HFF-Myc (cell line): ENCODE results near the gene GIGYF2.

Source experiments
- DNase-seq: peaks from one replicate; pipeline ENCODE4 v3.0.0-alpha.2; 2011; ENCODE audit warnings: low read depth; ENCODE audit errors: extremely low read depth
- H3K4me3 ChIP-seq: replicated peaks from 2 replicates; pipeline ENCODE4 v1.5.1; 2011; ENCODE audit warnings: low read depth, mild to moderate bottlenecking, control low read depth, low read length
- TF ChIP-seq, protein P1 (sequence below): IDR thresholded peaks from 2 replicates; pipeline ENCODE4 v1.5.1; 2012; ENCODE audit warnings: mild to moderate bottlenecking, low read depth, low read length, control low read depth; ENCODE audit errors: missing control alignments

GIGYF2 gene

DNA sequence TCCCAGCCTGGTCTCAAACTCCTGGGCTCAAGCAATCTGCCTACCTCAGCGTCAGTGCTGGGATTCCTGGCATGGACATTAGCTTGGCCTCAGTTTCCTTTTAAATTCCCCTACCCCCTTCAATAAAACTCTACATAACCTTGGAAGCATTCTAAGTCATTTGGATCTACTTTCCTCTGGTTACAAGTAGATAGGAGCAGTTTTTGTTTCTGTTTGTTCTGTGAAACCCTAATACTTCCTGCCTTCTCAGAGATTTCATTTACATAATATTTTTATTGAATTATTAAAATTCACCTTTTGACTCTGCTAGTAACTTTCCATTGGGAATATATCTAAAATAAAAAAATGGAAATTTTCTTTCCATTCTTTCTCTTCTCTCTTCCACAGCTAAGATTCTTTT lies 25.9 kb downstream of the GIGYF2 start:
- TF ChIP-seq, protein P1, sequence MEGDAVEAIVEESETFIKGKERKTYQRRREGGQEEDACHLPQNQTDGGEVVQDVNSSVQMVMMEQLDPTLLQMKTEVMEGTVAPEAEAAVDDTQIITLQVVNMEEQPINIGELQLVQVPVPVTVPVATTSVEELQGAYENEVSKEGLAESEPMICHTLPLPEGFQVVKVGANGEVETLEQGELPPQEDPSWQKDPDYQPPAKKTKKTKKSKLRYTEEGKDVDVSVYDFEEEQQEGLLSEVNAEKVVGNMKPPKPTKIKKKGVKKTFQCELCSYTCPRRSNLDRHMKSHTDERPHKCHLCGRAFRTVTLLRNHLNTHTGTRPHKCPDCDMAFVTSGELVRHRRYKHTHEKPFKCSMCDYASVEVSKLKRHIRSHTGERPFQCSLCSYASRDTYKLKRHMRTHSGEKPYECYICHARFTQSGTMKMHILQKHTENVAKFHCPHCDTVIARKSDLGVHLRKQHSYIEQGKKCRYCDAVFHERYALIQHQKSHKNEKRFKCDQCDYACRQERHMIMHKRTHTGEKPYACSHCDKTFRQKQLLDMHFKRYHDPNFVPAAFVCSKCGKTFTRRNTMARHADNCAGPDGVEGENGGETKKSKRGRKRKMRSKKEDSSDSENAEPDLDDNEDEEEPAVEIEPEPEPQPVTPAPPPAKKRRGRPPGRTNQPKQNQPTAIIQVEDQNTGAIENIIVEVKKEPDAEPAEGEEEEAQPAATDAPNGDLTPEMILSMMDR: no peak
- no peak for DNase-seq
- no peak overlapping the region for H3K4me3 ChIP-seq

DNA sequence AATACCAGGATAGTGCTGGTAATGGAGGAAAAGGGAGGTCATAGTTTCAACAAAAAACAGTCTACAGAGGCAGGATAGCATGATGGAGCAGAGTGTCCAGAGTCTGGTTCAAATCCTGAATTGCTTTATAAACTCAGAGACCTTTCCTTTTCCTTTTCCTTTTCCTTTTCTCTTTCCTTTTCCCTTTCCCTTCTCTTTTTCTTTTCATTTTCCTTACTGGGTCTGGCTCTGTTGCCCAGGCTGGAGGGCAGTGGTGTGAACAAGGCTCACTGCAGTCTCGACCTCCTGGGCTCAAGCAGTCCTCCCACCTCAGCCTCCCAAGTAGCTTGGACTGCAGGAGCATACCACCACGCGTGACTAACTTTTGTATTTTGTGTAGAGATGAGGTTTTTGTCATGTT lies 31.7 kb downstream of the GIGYF2 start:
- TF ChIP-seq, protein P1: no peak
- no peak for DNase-seq

DNA sequence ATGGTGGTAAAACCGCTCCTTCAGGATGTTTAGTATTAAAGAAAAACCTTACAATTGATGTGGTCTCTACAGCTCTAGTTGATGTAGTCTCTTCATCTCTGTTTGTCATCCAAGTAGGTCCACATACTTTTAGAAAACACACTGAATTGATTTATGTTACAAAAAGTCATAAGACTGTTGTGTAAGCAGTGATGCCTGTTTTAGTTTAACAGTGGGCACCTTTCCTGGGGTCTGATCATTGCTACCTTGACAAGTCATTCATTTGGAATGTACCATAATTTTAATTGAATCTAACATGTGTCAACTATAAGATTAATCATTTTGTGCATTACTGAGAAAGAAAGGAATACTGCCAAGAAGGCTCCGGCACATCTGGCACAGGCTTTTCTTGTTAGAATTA lies 34.3 kb downstream of the GIGYF2 start:
- TF ChIP-seq, protein P1: no peak
- no peak overlapping the region for H3K4me3 ChIP-seq
- DNase-seq: no peak

More for the DNA sequence above, 31.7 kb downstream of the GIGYF2 start:
- H3K4me3 ChIP-seq: no peak overlapping the region

DNA sequence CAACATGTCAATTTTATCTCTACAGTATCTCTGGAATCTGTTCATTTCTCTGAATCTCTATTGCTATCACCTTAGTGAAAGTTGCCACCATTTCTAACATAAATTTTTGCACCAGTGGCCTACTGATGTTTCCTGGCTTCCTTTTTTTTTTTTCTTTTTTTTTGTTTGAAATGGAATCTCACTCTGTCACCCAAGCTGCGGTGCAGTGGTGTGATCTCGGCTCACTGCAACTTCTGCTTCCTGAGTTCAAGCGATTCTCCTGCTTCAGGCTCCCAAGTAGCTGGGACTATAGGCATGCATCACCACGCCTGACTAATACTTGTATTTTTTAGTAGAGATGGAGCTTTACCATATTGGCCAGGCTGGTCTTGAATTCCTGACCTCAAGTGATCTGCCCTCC lies 44.2 kb downstream of the GIGYF2 start:
- H3K4me3 ChIP-seq: no peak overlapping the region
- TF ChIP-seq, protein P1: no peak
- DNase-seq: no peak

DNA sequence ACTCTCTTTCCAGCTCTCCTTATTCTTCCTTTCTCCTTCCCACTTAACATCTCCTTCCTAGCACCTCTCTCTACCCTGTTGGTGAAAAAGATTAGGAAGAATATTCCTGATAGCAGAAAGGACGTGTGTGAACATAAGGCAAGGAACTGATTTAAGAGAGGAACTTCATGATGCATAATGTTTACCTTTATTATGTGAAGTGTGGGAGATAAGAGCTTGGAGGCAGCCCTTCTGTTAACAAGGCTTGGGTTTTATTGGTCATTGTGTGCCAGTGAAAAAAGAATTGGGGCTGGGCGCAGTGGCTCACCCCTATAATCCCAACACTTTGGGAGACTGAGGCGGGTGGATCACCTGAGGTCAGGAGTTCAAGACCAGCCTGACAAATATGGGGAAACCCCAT lies 44.8 kb downstream of the GIGYF2 start:
- TF ChIP-seq, protein P1: no peak
- no peak overlapping the region for H3K4me3 ChIP-seq

DNA sequence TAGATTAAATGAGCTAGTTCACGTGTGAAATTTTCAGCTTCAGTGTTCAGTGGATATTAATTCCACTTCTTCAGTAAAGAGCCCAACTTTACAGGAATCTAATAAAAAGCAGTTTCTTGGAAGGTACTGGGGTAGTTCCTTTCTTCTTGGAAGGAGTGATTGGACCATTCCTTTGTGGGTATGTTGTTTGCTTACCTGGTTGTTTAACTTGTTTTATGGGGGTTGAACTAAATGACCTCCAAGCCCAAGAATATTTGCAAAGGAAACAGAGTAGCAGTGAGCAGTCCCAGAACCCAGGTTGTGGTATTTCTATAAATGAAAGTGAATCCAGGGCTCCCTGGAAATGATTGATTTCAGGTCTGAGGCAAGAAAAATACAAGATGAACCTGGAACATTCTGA lies 47.8 kb downstream of the GIGYF2 start:
- TF ChIP-seq, protein P1: no peak
- H3K4me3 ChIP-seq: no peak overlapping the region
- DNase-seq: no peak

More for the DNA sequence above, 44.8 kb downstream of the GIGYF2 start:
- DNase-seq: no peak

DNA sequence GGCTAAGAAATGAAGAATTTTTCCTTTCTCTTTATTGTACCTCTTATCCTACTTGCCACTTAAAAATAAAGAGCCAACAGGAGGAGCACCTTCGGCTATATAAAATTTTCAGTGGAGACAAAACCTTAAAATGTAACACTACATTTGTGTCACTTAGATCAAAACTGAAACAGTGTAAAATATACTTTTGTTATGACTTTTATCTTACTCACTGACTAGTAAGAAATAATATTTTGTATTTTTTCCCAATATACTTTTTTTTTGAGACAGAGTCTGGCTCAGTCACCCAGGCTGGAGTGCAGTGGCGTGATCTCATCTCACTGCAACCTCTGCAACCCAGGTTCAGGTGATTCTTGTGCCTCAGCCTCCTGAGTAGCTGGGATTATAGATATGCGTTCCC lies 50.9 kb downstream of the GIGYF2 start:
- no peak for DNase-seq
- TF ChIP-seq, protein P1: no peak
- no peak overlapping the region for H3K4me3 ChIP-seq
